Activated B cell treated with CpG ODN at 0.5 μM for 24 hours (primary cell): ENCODE data around the gene ZMYND8. TPM values are rescaled to one million over a fixed set of nuclear protein-coding genes. Genes with fewer than 3 reads are reported as not detected.

Experiments used
- ATAC-seq: fragments of 200-7000 bp; cut with Tn5 transposase; one replicate; pipeline ENCODE4 v1.10.0; 2021; ENCODE audit warnings: low read depth, mild to moderate bottlenecking, moderate library complexity
- CTCF ChIA-PET: fragments of 350-600 bp; sonication (Branson Sonifier 250); formaldehyde crosslinking; loops from one replicate; lab custom pipeline; 2021; ENCODE audit warnings: antibody characterized with exemption; lab: Charles Lee
- POLR2A ChIA-PET: fragments of 350-600 bp; sonication (Branson Sonifier 250); formaldehyde crosslinking; loops from one replicate; lab custom pipeline; 2021; ENCODE audit warnings: antibody characterized with exemption; lab: Charles Lee
- DNase-seq: peaks from one replicate; pipeline ENCODE4 v3.0.0; 2022
- H3K27ac Mint-ChIP-seq: one replicate; pipeline ENCODE4 v1.8.0; 2020; ENCODE audit warnings: mixed read lengths
- H3K27me3 Mint-ChIP-seq: one replicate; pipeline ENCODE4 v1.8.0; 2021; ENCODE audit warnings: mixed read lengths
- H3K36me3 Mint-ChIP-seq: one replicate; pipeline ENCODE4 v1.8.0; 2021; ENCODE audit warnings: low read depth, mixed read lengths
- H3K4me1 Mint-ChIP-seq: one replicate; pipeline ENCODE4 v1.8.0; 2021; ENCODE audit warnings: mixed read lengths
- H3K4me3 Mint-ChIP-seq: one replicate; pipeline ENCODE4 v1.8.0; 2020; ENCODE audit warnings: mild to moderate bottlenecking, mixed read lengths
- H3K9me3 Mint-ChIP-seq: one replicate; pipeline ENCODE4 v1.8.0; 2020; ENCODE audit warnings: mixed read lengths
- CTCF ChIP-seq: fragments of 200-600 bp; IDR thresholded peaks from one replicate; pipeline ENCODE4 v1.8.0; 2022; ENCODE audit warnings: antibody characterized with exemption, mild to moderate bottlenecking
- intact Hi-C: fragments of 100-400 bp; cut with micrococcal nuclease; formaldehyde crosslinking; loops from one replicate; pipeline ENCODE4 v1.15.1; 2024
- total RNA-seq: library from RNA; stranded (reverse); gene quantifications from 2 replicates; pipeline ENCODE4 v1.2.3, GENCODE V29; 2022

Gene ZMYND8
- total RNA-seq, 1 donor from 2014 or later = 42.6 TPM

- DNase-seq (no peak), ATAC-seq (no peak)
- H3K4me1 Mint-ChIP-seq = no peaks in the 10 kb centered on the region
- H3K36me3 Mint-ChIP-seq = peaks cover 86% of the 10 kb centered on the region
- H3K9me3 Mint-ChIP-seq = no peaks in the 10 kb centered on the region
- intact Hi-C loops = no loop called here
- no peak overlapping the region for H3K4me3 Mint-ChIP-seq
- POLR2A ChIA-PET = no interaction called here
- CTCF ChIA-PET = no interaction called here
- H3K27ac Mint-ChIP-seq = peak overlapping the region; percentile 59
- H3K27me3 Mint-ChIP-seq = no peaks in the 10 kb centered on the region
- TF ChIP-seq CTCF = no peak
These were observed 122.9 kb downstream of the ZMYND8 start for GRCh38 chr20:47233333-47234188.

GRCh38 chr20:47232518-47232917 is 124.0 kb downstream of the ZMYND8 start:
- ChIA-PET CTCF (no interaction called here), POLR2A (interaction anchor here (0.6 to 0.7 kb wide), 2 partner anchors 34 to 352 kb away, joined by 3 to 6 read pairs; no protein-coding TSS in a partner anchor)
- ATAC-seq (no peak), DNase-seq (no peak)
- Mint-ChIP-seq H3K9me3 (no peaks in the 10 kb centered on the region), H3K36me3 (peaks cover 85% of the 10 kb centered on the region), H3K27ac (no peak overlapping the region), H3K4me3 (no peak overlapping the region), H3K27me3 (no peaks in the 10 kb centered on the region), H3K4me1 (no peaks in the 10 kb centered on the region)
- intact Hi-C loops = no loop called here
- TF ChIP-seq CTCF = no peak

- Mint-ChIP-seq H3K27me3 (no peaks in the 10 kb centered on the region), H3K4me1 (no peaks in the 10 kb centered on the region), H3K9me3 (no peaks in the 10 kb centered on the region), H3K36me3 (peaks cover 84% of the 10 kb centered on the region), H3K27ac (no peak overlapping the region), H3K4me3 (no peak overlapping the region)
- no peak for ATAC-seq
- DNase-seq = no peak
- TF ChIP-seq CTCF = no peak
- intact Hi-C loops = no loop called here
- ChIA-PET CTCF (no interaction called here), POLR2A (no interaction called here)
These were observed 125.0 kb downstream of the ZMYND8 start for GRCh38 chr20:47231382-47232039.

GRCh38 chr20:47230811-47231256 is 125.7 kb downstream of the ZMYND8 start:
- no peak overlapping the region for H3K4me3 Mint-ChIP-seq
- intact Hi-C loops = no loop called here
- H3K9me3 Mint-ChIP-seq = no peaks in the 10 kb centered on the region
- TF ChIP-seq CTCF = no peak
- no peaks in the 10 kb centered on the region for H3K4me1 Mint-ChIP-seq
- H3K36me3 Mint-ChIP-seq = peaks cover 84% of the 10 kb centered on the region
- CTCF ChIA-PET = no interaction called here
- ATAC-seq (no peak), DNase-seq (no peak)
- H3K27ac Mint-ChIP-seq = no peak overlapping the region
- POLR2A ChIA-PET = no interaction called here
- no peaks in the 10 kb centered on the region for H3K27me3 Mint-ChIP-seq

GRCh38 chr20:47228654-47229053 is 127.8 kb downstream of the ZMYND8 start:
- no peak for ATAC-seq
- ChIA-PET CTCF (no interaction called here), POLR2A (interaction anchor here (1.4 kb wide), 1 partner anchor 30 kb away, joined by 3 read pairs; no protein-coding TSS in a partner anchor)
- intact Hi-C loops = no loop called here
- no peak for TF ChIP-seq CTCF
- no peaks in the 10 kb centered on the region for H3K9me3 Mint-ChIP-seq
- no peaks in the 10 kb centered on the region for H3K4me1 Mint-ChIP-seq
- H3K36me3 Mint-ChIP-seq = peaks cover 86% of the 10 kb centered on the region
- H3K4me3 Mint-ChIP-seq = no peak overlapping the region
- no peak for DNase-seq
- no peak overlapping the region for H3K27ac Mint-ChIP-seq
- no peaks in the 10 kb centered on the region for H3K27me3 Mint-ChIP-seq
